ENCODE results near the gene MED23. TPM values are rescaled to one million over a fixed set of nuclear protein-coding genes. Genes with fewer than 3 reads are reported as not detected.
A peak's percentile ranks its signal among the peaks of the same experiment; 100 is the strongest.

Gene MED23, protein sequence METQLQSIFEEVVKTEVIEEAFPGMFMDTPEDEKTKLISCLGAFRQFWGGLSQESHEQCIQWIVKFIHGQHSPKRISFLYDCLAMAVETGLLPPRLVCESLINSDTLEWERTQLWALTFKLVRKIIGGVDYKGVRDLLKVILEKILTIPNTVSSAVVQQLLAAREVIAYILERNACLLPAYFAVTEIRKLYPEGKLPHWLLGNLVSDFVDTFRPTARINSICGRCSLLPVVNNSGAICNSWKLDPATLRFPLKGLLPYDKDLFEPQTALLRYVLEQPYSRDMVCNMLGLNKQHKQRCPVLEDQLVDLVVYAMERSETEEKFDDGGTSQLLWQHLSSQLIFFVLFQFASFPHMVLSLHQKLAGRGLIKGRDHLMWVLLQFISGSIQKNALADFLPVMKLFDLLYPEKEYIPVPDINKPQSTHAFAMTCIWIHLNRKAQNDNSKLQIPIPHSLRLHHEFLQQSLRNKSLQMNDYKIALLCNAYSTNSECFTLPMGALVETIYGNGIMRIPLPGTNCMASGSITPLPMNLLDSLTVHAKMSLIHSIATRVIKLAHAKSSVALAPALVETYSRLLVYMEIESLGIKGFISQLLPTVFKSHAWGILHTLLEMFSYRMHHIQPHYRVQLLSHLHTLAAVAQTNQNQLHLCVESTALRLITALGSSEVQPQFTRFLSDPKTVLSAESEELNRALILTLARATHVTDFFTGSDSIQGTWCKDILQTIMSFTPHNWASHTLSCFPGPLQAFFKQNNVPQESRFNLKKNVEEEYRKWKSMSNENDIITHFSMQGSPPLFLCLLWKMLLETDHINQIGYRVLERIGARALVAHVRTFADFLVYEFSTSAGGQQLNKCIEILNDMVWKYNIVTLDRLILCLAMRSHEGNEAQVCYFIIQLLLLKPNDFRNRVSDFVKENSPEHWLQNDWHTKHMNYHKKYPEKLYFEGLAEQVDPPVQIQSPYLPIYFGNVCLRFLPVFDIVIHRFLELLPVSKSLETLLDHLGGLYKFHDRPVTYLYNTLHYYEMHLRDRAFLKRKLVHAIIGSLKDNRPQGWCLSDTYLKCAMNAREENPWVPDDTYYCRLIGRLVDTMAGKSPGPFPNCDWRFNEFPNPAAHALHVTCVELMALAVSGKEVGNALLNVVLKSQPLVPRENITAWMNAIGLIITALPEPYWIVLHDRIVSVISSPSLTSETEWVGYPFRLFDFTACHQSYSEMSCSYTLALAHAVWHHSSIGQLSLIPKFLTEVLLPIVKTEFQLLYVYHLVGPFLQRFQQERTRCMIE (N-terminal part only)
- total RNA-seq (10 to 100 TPM; 48.5 to 60.4 TPM), total RNA-seq (100 to 141 reads per million in 2 donors)

GRCh38 chr6:131627724-131628682, at the start of gene MED23:
TSS of gene MED23 (minus strand) at chr6:131628242. CDS start at chr6:131628049, 193 bp downstream.
- peak; percentile 88 to 97 (median 89) for DNase-seq
- Mint-ChIP-seq H3K27ac (peak within 1 kb of the TSS; percentile 98), H3K27me3 (no peaks in the 10 kb centered on the region), H3K4me3 (peak within 1 kb of the TSS; percentile 99), H3K36me3 (ENCODE audit: low read depth) (peaks cover 3% of the 10 kb centered on the region), H3K4me1 (peaks cover 23% of the 10 kb centered on the region)
- ATAC-seq: peak; percentile 95
- no peaks in the 10 kb centered on the region for H3K9me3 ChIP-seq (ENCODE audit: control insufficient read depth, low read length, poor library complexity, severe bottlenecking)

GRCh38 chr6:131673184-131673583, 45.1 kb upstream of the MED23 start:
- no peak for ATAC-seq
- H3K9me3 ChIP-seq (ENCODE audit: control insufficient read depth, low read length, poor library complexity, severe bottlenecking): no peaks in the 10 kb centered on the region
- Mint-ChIP-seq H3K36me3 (ENCODE audit: low read depth) (no peaks in the 10 kb centered on the region), H3K27me3 (peaks cover 4% of the 10 kb centered on the region), H3K27ac (no peak overlapping the region), H3K4me1 (no peaks in the 10 kb centered on the region), H3K4me3 (no peak overlapping the region)
- no peak for DNase-seq

DNA sequence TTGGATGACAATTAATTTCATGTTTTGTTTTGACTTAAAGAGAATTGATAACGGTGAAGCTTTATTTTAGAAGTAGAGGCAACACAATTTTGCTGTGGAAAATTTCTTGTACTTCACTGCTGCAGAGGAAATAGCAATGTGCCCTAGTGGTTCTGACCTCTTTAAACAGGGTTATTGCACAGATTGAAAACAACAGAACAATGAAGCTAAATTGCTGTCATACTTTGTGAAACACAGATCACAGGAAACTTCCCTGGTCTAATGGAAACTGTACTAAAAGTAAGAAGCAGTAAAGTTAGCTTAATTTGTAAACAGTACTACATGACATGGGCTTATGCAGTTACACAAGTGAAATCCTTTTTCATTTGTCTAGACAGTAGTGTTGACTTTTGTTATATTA, 41.8 kb upstream of the MED23 start:
- H3K9me3 ChIP-seq (ENCODE audit: control insufficient read depth, low read length, poor library complexity, severe bottlenecking): no peaks in the 10 kb centered on the region
- no peak for ATAC-seq
- H3K4me1 Mint-ChIP-seq: no peaks in the 10 kb centered on the region
- H3K27ac Mint-ChIP-seq: no peak overlapping the region
- H3K27me3 Mint-ChIP-seq: peaks cover 4% of the 10 kb centered on the region
- DNase-seq: no peak
- no peaks in the 10 kb centered on the region for H3K36me3 Mint-ChIP-seq (ENCODE audit: low read depth)
- H3K4me3 Mint-ChIP-seq: no peak overlapping the region

GRCh38 chr6:131663578-131664165, 35.6 kb upstream of the MED23 start:
- no peaks in the 10 kb centered on the region for H3K36me3 Mint-ChIP-seq (ENCODE audit: low read depth)
- H3K27me3 Mint-ChIP-seq: no peaks in the 10 kb centered on the region
- no peak for ATAC-seq
- H3K27ac Mint-ChIP-seq: no peak overlapping the region
- no peaks in the 10 kb centered on the region for H3K9me3 ChIP-seq (ENCODE audit: control insufficient read depth, low read length, poor library complexity, severe bottlenecking)
- no peaks in the 10 kb centered on the region for H3K4me1 Mint-ChIP-seq
- H3K4me3 Mint-ChIP-seq: no peak overlapping the region
- no peak for DNase-seq

DNA sequence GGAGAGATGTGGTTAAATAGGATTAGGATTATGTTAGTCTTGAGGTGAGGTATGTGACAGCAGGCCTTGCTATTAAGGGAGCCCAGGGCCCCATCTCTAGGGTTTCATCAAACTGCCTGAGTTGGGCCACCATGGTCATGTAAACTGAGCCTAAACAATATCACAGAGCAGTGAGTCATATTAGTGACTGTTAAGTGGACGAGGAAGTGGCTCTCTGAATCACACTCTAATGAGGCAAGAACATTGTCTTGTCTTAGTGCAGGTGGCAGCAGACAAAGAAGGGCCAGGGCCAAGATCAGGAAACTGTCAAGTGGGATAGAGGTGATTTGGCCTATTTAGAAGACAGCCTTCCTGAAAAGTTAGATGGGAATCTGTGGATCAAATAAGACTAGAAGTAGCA, 32.2 kb upstream of the MED23 start:
- H3K27me3 Mint-ChIP-seq: no peaks in the 10 kb centered on the region
- no peak overlapping the region for H3K27ac Mint-ChIP-seq
- no peaks in the 10 kb centered on the region for H3K9me3 ChIP-seq (ENCODE audit: control insufficient read depth, low read length, poor library complexity, severe bottlenecking)
- no peak for ATAC-seq
- DNase-seq: no peak
- no peaks in the 10 kb centered on the region for H3K36me3 Mint-ChIP-seq (ENCODE audit: low read depth)
- H3K4me1 Mint-ChIP-seq: no peaks in the 10 kb centered on the region
- H3K4me3 Mint-ChIP-seq: no peak overlapping the region

DNA sequence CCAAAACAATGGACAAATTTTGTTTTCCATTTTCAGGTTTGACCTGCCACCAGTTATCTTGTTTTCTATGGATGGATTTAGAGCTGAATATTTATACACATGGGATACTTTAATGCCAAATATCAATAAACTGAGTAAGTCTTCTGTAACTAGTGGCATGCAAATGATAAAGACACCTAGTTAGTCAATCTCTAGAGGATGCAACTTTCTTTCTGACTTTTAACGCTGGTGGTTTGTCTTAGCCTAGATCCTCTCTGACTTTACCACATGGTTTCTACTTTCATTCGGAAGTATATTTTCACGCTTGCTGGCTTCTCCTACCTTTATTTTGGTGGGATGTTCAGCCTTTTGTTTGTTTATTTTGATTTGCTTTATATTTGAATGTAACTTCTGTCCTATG, 30.2 kb upstream of the MED23 start:
- Mint-ChIP-seq H3K4me1 (no peaks in the 10 kb centered on the region), H3K36me3 (ENCODE audit: low read depth) (no peaks in the 10 kb centered on the region), H3K27ac (no peak overlapping the region), H3K4me3 (no peak overlapping the region), H3K27me3 (no peaks in the 10 kb centered on the region)
- no peak for DNase-seq
- no peaks in the 10 kb centered on the region for H3K9me3 ChIP-seq (ENCODE audit: control insufficient read depth, low read length, poor library complexity, severe bottlenecking)
- no peak for ATAC-seq

GRCh38 chr6:131657630-131658111, 29.6 kb upstream of the MED23 start:
- no peak for DNase-seq
- Mint-ChIP-seq H3K36me3 (ENCODE audit: low read depth) (no peaks in the 10 kb centered on the region), H3K27me3 (no peaks in the 10 kb centered on the region), H3K27ac (no peak overlapping the region), H3K4me1 (no peaks in the 10 kb centered on the region), H3K4me3 (no peak overlapping the region)
- no peak for ATAC-seq
- H3K9me3 ChIP-seq (ENCODE audit: control insufficient read depth, low read length, poor library complexity, severe bottlenecking): no peaks in the 10 kb centered on the region

GRCh38 chr6:131657222-131657621, 29.2 kb upstream of the MED23 start:
- Mint-ChIP-seq H3K4me3 (no peak overlapping the region), H3K36me3 (ENCODE audit: low read depth) (no peaks in the 10 kb centered on the region), H3K4me1 (no peaks in the 10 kb centered on the region), H3K27me3 (no peaks in the 10 kb centered on the region), H3K27ac (no peak overlapping the region)
- ATAC-seq (no peak), DNase-seq (no peak)
- H3K9me3 ChIP-seq (ENCODE audit: control insufficient read depth, low read length, poor library complexity, severe bottlenecking): no peaks in the 10 kb centered on the region

DNA sequence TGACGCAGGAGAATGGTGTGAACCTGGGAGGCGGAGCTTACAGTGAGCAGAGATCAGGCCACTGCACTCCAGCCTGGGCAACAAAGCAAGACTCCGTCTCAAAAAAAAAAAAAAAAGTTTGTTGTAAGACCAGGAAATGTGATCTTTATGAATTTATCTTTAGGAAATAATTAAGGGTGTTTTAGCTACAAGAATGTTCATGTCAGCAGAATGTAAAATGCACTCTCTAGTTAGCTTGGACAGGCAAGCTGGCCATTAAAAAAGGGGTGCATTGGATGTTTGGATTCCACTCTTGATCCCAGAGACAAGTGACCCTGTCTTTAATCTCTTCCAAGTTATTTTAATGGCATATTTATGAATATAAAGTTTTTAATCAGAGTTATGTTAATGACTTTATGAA, 28.6 kb upstream of the MED23 start:
- DNase-seq (no peak), ATAC-seq (no peak)
- no peaks in the 10 kb centered on the region for H3K27me3 Mint-ChIP-seq
- H3K9me3 ChIP-seq (ENCODE audit: control insufficient read depth, low read length, poor library complexity, severe bottlenecking): no peaks in the 10 kb centered on the region
- H3K4me1 Mint-ChIP-seq: no peaks in the 10 kb centered on the region
- no peak overlapping the region for H3K4me3 Mint-ChIP-seq
- no peak overlapping the region for H3K27ac Mint-ChIP-seq
- H3K36me3 Mint-ChIP-seq (ENCODE audit: low read depth): no peaks in the 10 kb centered on the region

- Mint-ChIP-seq H3K36me3 (ENCODE audit: low read depth) (no peaks in the 10 kb centered on the region), H3K4me3 (no peak overlapping the region), H3K27ac (no peak overlapping the region), H3K4me1 (no peaks in the 10 kb centered on the region), H3K27me3 (no peaks in the 10 kb centered on the region)
- DNase-seq (no peak), ATAC-seq (no peak)
- no peaks in the 10 kb centered on the region for H3K9me3 ChIP-seq (ENCODE audit: control insufficient read depth, low read length, poor library complexity, severe bottlenecking)
Measured at GRCh38 chr6:131655951-131656350, 27.9 kb upstream of the MED23 start.

DNA sequence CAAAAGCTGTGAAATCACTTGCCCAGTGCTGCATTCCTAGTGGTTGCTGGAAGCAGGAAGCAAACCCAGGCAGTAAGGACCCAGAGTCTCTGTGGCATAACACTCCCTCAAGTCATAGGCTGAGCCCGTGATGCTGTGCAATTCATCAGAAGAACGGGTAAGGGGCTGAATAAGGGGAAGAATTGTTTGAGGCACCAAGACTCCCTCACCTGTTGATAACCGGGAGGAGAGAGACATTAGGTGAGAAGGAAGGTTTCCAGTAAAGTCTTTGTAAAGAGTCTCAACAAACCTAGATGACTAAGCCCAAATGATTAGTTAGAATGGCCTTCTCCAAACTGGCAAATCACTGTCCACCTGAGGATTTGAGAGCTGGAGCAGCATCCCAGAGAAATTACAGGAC, 27.3 kb upstream of the MED23 start:
- peaks cover under 1% of the 10 kb centered on the region for H3K27me3 Mint-ChIP-seq
- H3K27ac Mint-ChIP-seq: no peak overlapping the region
- no peaks in the 10 kb centered on the region for H3K4me1 Mint-ChIP-seq
- no peaks in the 10 kb centered on the region for H3K36me3 Mint-ChIP-seq (ENCODE audit: low read depth)
- no peak for ATAC-seq
- no peak overlapping the region for H3K4me3 Mint-ChIP-seq
- H3K9me3 ChIP-seq (ENCODE audit: control insufficient read depth, low read length, poor library complexity, severe bottlenecking): no peaks in the 10 kb centered on the region
- DNase-seq: no peak

DNA sequence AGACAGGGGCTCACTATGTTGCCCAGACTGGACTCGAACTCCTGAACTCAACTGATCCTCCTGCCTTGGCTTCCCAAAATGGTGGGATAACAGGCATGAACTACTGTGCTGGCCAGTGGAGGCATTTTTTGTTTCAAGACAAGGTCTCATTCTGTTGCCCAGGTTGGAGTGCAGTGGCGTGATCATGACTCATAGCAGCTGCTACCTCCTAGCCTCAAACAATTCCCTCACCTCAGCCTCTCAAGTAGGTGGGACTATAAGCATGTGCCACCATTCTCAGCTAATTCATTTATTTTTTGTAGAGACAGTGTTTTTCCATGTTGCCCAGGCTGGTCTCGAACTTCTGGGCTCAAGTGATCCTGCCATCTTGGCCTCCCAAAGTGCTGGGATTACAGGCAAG, 26.3 kb upstream of the MED23 start:
- H3K36me3 Mint-ChIP-seq (ENCODE audit: low read depth): no peaks in the 10 kb centered on the region
- DNase-seq (no peak), ATAC-seq (no peak)
- no peaks in the 10 kb centered on the region for H3K9me3 ChIP-seq (ENCODE audit: control insufficient read depth, low read length, poor library complexity, severe bottlenecking)
- no peak overlapping the region for H3K27ac Mint-ChIP-seq
- peaks cover under 1% of the 10 kb centered on the region for H3K4me1 Mint-ChIP-seq
- H3K27me3 Mint-ChIP-seq: peaks cover 11% of the 10 kb centered on the region
- no peak overlapping the region for H3K4me3 Mint-ChIP-seq

Measured in T-helper 17 cell (primary cell).